HG03558 (cell line): Measurements from ENCODE around the gene FXYD1.

Experiments used
- ATAC-seq: cut with Tn5 transposase; IDR thresholded peaks from one replicate; pipeline ENCODE4 v1.9.1; 2021; ENCODE audit warnings: moderate number of reproducible peaks; ENCODE audit not compliant: unreplicated experiment; ENCODE audit errors: extremely low read depth

Gene FXYD1

DNA sequence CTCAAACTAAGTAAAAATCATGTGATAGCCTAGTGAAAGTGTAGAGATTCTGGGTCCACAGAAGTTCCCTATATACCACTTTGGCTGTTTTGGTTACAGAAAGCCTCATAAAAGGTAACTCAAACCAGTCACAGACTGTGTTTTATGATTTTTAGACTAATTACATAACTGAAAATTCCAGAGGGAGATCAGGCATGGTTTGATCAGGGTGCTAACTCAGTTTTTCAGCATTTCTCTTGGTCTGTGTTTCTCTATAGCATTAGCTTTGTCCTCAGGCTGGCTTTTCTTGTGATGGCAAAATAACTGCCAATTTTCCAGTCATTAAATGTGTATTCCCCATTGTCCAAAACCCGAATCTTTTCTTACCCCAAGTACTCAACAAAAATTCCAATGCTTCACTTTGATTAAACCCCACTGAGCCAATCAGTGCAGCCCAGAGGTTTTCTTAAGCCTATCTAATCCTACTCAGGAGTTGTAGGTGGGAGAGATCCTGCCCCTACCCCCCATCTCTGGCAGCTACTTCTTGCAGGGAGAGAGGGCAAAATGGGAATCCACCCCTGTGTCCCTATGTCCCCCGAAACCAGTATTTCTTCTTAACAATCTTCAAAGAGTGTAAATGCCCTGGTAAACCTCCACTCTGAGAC lies 31.6 kb upstream of the FXYD1 start:
- no peak for ATAC-seq

DNA sequence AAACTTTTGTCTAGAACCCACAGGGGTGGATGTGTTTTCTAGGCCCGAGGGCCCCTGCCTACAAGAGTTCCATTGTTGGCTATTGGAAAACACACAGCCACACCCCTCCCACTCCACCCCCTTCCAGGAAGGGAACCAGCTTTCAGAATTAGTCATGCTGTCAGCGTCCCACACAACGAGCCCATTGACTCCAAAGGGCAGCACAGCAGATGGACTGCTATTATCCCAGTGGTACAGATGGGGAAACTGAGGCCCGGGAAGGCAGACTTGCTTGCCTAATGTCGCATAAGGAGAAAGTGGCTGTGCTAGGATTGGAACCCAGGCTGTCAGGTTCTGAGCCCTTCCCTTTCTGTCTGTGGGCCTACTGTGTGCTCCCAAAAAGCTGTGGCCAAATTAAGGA lies 31.1 kb upstream of the FXYD1 start:
- no peak for ATAC-seq

DNA sequence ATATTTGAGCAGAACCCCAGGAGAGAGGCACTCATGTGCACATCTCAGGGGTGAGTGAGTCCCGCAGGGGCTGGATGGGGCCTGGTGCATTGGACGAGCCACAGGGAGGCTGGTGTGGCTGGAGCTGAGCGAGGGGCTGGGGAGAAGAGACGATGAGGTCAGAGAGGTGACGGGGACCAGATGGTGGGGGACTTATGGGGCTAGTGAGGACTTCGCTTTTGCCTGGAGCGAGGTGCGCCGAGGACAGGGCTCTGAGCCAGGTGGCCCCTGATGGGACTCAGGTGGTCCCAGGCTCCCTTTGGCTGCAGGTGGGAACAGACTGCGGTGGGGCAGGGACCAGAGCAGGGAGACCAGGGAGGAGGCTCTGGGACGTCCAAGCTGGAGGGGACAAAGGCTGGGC lies 29.9 kb upstream of the FXYD1 start:
- no peak for ATAC-seq

DNA sequence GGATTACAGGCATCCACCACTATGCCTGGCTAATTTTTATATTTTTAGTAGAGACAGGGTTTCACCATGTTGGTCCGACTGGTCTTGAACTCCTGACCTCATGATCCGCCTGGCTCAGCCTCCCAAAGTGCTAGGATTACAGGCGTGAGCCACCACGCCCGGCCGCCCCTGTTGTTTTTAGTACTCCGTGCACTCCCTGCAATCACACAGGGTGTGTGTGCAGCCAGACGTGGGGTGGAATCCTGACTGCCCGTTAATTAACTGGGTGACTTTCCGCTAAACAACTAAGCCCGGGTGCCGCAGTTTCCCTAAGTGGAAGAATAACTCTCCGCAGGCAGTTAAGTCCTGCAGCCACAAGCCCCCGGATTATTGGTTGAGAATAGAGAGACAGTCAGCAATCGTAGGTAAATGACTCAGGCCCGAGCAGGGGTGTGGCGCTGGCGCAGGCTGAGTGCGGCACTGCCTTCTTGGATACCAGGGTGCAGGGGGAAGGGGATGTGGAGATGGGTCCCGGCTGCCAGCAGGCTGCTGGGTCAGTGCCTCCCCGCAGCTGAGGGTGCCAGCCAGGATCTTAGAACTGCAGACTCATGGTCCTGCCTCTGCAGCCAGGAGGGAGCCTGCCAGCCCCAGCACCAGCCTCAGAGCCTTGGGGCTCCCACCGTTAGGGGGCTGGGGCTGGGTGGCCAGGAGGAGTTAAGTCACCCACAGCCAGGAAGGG lies 29.1 kb upstream of the FXYD1 start:
- no peak for ATAC-seq

DNA sequence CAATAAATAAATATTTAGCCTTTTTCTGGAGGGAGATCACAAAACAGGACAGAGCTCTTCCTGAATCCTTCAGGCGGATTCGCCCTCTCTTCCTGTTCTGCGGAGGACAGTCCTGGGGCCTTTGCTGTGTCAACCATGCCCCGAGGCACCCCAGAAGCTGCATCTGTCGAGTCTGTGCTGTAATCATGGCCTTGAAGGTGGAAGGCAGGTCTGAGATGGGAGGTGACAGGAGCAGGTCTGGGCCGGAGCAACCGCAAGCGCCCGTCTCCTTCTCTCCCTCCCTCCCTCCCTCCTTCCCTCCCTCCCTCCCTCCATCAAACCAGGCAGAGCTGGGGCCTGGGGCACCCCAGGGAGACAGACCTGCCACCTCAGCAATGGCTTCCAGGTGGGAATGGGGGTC lies 27.6 kb upstream of the FXYD1 start:
- no peak for ATAC-seq

DNA sequence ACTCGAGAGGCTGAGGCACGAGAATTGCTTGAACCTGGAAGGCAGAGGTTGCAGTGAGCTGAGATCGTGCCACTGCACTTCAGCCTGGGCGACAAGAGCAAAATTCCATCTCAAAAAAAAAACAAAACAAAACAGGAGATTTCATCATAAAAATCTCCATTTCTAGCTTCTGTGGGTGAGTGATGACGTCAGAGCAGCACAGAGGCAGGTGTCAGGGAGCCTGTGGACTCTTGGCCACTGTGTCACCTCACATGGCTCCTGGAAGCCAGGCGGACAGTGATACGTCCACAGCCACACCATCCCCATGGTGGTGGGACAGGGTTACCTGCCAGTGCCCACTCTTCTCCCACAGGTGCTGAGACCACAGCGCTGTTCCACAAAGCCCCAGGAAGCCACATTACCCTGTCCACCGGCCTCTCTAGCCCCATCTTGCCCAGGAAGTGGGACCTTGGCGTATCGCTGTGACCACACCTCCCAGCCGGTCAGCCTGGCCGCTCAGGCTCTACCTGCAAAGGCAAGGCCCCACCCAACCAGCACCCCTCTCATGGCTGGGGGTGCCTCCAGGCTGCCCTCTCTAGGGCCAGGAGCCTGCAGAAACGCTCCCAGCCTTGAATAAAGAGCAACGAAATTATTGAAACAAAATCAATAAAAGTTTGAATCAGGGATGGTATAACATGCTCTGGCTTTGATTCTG lies 25.5 kb upstream of the FXYD1 start:
- no peak for ATAC-seq

DNA sequence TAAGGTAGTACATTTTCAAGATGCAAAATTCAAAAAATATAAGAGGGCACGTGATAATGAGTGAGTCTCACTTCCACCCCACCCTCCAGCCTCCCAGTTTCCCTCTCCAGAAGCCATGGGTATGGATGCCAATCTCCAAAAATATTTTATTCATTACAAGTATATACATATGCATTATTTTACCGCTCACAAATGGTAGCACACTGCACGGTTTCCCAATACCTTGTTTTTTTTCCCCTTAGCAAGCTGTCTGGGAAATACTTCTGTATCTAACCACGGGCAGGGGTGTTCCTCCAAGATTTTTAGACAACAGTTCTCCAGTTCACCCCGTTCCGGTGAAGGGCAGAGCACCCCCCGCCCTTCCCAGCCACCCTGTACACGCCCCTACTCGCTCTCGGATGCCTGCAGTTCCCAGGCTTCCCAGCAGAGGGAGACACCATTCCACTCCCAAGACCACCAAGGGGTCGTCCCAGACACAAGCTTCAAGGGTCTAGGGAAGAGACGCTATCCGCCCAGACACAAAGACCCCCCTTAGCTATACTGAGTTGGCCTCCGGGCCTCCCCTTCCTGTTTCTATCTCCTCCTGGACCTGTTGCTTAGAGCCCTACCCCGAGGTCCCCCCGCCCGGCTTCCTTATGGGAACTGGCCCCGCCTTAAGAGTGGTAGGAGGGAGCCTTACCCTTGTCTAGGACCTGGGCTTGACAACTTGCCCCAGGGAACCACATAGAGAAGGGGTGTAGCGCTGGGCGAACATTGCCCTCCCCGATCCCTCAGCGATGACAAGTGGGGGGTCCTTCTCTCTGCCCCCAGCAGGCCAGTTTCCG lies 24.1 kb upstream of the FXYD1 start:
- ATAC-seq = no peak

DNA sequence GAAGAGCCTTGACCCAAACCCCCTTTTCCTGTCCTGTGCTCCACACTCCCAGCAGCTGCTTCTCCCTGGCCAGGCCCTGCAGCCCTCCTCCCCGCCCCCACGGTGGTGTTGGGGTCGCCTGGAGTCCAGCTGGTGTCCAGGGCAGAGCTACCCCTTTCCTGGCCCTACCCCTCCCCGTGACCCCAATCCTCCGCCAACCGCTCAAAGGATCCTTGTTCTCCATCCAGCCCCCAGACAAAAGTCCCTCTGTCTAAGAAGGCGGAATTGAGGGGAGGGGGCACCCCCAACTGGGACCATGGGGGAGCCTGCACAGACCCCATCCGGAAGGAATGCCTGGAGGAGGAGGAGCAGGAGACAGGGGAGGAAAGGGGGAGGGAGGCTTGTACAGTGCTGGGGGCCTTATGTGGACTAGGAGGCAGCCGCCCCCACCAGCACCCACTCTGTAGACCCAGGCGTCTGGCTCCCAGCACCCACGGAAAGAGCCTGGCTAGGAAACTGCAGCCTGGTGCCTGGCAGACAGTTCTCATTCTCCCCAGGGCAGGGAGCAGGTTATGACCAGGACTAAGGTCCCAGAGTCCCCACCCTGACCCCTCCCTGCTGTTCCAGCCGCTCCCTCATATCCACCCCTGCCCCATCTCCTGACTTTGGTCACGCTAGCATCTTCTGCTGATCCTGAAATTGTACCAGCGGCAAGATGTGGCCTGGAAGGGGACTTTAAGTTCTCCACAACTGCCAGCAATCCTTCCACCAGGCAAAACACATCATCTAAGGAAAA lies 23.3 kb upstream of the FXYD1 start, which contains the start of gene FXYD3:
TSS of gene FXYD3 (plus strand) at position 647 of the 775 bp plus-strand sequence. CDS start 3,554 bp downstream, outside the sequence.
- no peak for ATAC-seq

DNA sequence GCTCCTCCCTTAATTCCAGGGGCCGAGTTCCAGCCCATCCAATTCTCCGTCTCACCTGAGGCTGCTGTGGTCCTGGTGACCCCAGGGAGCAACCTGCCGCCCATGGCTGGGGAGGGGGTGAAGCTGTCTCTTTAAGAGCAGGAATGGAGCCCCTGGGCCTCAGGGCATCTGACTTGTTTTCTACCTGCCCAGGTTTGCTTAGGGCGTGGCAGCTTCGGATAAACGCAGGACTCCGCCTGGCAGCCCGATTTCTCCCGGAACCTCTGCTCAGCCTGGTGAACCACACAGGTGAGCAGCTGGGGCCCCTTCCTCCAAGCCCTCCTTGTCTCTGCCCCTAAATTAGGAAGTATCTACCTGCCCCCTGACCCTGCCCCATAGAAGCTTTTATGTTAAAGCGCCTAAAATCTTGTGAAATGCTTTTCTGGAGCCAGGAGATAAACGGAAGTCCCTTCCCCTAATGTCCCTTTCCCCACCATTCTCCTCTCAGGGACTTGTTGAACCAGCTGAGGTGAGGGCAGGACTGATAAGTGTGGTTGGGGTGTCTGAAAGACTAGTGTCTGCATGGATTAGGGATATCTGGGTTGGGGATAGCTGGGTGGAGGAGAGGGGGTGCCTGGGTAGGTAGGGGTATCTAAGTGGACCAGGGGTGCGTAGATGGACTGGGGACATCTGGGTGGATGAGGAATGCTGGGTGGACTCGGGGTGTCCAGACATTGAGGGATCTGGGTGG lies 22.4 kb upstream of the FXYD1 start:
- no peak for ATAC-seq

DNA sequence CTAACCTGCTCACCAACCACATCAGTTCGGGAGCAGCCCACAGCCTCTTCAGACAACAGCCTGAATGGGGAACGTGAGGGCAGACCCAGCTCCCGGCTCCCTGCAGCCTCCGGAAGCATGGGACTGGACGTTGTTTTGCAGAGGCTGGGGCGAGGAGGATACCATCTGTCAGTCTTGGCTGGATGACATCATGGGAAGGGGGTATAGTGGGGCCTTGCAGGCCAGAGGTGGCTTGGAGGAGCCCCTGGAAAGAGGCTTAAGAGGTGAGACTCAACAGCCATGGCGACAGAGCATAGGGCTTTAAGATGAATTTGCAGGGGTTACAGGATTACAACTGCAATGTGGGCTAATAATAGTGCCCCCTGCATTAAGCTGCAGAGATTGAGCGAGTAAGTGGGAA lies 21.5 kb upstream of the FXYD1 start:
- no peak for ATAC-seq

DNA sequence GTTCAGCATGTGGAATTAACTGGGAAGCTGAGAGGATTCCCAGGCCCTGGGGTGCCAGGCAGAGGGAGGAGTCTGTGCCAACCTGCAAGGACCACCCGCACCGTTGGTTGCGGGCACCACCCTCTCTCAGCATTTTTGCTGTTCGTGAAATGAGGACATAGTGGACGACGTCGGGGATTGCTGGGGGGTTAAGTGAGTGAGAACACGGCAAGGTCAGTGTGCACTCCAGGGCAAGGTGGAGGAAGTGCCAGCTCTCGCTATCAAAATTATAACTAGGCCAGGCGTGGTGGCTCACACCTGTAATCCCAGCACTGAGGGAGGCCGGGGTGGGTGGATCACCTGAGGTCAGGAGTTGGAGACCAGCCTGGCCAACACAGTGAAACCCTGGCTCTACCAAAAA lies 20.8 kb upstream of the FXYD1 start:
- ATAC-seq = no peak

DNA sequence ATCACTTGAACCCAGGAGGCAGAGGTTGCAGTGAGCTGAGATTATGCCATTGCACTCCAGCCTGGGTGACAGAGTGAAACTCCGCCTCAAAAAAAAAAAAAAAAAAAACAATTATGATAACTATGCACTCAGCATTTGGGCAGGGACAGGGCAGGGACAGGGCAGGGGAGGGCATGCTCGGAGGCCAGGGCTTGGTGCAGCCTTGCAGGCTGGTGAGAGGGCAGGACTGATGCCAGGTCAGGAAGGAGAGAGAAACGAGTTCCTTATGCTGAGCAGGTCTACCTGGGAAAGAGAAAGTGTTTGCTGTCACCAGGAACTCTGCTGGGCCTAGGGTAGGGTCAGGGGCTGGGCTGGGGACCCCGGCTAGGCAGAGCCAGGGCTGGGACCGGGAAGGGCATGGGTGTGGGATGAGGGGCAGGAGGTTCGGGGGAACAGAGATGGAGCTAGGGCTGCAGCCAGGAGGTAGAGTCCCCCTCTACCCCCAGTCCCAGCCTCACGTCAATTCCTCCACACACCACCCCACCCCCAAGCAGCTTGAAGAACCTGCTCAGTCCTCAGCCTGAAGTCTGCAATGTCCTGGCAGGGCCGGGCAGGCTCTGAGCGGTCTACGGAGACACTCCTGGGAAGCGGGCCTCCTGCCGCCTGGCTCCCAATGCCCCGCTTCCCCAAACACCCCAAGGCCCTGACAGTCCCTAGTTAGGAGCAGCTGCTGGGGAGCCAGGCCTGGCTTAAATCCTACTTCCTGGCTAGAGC lies 20.2 kb upstream of the FXYD1 start:
- ATAC-seq = no peak

DNA sequence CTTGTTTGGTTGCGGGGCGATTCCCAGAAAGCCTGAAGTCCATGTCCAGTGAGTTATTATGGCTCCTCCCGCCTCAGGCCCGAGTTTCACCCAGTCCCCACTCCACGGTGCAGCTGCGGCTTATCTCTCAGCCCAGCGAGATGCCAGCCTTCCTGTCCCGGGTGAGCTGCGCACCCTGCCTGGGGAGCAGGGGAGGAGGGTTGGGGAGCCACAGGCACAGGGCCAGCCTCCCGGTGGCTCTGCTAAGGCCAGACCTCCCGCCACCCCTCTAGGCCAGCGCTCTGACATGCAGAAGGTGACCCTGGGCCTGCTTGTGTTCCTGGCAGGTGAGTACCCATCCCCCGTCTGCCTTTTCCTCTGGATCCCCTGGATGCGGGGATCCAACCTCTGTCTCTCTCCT lies 19.5 kb upstream of the FXYD1 start:
- no peak for ATAC-seq

DNA sequence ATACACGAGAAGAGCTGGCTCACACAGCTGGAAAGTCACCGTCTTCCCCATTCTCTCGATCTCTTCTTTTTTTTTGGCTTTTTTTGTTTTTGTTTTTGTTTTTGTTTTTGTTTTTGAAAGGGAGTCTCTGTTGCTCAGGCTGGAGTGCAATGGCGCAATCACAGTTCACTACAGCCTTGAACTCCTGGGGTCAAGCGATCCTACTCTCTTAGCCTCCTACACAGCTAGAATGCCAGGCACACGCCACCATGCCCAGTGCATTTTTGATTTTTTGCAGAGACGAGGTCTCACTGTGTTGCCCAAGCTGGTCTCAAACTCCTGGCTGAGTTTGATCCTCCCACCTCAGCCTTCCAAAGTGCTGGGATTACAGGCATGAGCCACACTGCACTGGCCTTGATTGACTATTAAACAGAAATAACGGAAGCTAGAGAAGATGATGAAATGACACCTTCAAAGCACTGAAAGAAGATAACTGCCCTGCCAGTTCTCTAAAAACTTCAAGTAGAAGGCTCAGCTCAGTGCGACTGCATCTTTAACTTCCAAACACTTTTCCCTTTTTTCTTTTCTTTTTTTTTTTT lies 19.0 kb upstream of the FXYD1 start:
- no peak for ATAC-seq

DNA sequence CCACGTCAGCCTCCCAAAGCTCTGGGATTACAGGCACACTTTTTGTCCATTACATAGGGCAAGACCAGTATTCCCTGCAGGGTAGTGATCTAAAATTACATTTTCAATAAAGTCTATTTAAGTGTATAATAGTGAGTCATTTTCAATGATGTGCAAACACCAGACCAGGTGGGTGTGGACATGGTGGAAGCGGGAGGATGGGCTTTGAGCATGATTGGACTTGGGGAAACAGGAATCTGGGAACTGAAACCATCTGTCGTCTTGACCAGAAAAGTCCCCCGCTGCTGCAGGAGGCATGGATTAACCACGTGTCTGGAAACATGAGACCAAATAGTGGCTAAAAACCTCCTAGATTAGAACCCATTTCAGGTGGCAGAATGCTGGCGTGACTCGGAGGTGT lies 18.1 kb upstream of the FXYD1 start:
- ATAC-seq = no peak

DNA sequence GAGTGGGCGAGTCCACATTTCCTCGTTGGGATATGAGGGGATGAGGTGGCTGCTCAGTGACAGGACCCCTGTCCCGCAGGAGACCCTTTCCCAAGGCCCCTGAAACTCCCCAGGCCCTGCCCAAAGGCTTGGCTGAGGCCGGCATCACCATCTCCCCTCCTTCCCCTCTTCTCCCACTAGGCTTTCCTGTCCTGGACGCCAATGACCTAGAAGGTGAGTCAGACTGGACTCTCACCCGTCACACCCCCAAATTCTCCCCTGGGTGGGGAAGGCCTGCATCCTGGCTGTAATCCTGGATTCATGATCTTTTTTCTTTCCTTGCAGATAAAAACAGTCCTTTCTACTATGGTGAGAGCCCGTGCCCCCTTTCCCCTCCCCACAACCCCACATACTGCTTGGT lies 17.7 kb upstream of the FXYD1 start:
- no peak for ATAC-seq

DNA sequence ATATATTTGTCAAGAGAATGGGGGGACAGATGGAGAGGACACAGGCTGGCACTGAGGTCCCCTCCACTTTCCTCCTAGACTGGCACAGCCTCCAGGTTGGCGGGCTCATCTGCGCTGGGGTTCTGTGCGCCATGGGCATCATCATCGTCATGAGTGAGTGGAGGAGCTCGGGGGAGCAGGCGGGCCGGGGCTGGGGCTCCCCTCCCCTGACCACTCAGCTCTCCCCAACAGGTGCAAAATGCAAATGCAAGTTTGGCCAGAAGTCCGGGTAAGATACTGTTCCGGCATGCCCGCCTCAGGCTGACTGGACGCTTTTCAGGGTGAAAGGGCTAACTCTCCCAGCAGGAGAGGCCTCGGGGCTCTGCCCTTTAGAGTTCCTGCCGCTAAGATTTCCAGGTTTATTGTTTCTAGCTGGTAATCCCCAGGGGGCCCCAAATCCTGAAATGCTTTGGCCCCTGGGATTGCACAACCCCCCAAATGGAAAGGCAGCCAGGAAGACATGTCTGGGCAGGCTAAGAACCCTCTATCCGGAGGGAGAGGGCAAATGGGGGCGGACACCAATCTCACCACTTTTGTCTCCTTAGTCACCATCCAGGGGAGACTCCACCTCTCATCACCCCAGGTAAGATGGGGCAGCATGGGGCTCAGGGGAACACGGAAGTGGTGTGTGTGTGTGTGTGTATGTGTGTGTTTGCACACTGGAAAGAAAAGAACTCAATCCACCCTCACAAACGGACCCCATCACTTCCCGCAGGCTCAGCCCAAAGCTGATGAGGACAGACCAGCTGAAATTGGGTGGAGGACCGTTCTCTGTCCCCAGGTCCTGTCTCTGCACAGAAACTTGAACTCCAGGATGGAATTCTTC lies 15.7 kb upstream of the FXYD1 start:
- no peak for ATAC-seq
